Activated T-helper 1 cell treated with Interleukin-2 at 50 U/mL for 16 hours (primary cell): ENCODE measurements around the gene HEATR5A.
"Not testable (repeated sequence)": the region's sequence is repeated elsewhere in the genome, so short reads cannot be mapped to it uniquely, and the experiment has no call there.

ENCODE experiments used
- DNase-seq: peaks from one replicate; pipeline ENCODE4 v3.0.0-alpha.2; 2020; ENCODE audit warnings: low read depth

HEATR5A gene

GRCh38 chr14:31326111-31326510 is 94.2 kb downstream of the HEATR5A start:
- no peak for DNase-seq

- no peak for DNase-seq
These were observed 96.9 kb downstream of the HEATR5A start for GRCh38 chr14:31323419-31323818.

GRCh38 chr14:31320922-31321766 is 99.2 kb downstream of the HEATR5A start:
- no peak for DNase-seq

- DNase-seq, result no peak
These were observed 100.1 kb downstream of the HEATR5A start for GRCh38 chr14:31320216-31320615.

- DNase-seq, result no peak
These were observed 100.6 kb downstream of the HEATR5A start for GRCh38 chr14:31319701-31320100.

- DNase-seq, result no peak
These were observed 107.4 kb downstream of the HEATR5A start for GRCh38 chr14:31312934-31313333.

- not testable (repeated sequence) for DNase-seq
These were observed 108.0 kb downstream of the HEATR5A start for GRCh38 chr14:31312370-31312769.

- DNase-seq, result no peak
These were observed 112.7 kb downstream of the HEATR5A start for GRCh38 chr14:31307618-31308017.

- DNase-seq, result no peak
These were observed 113.2 kb downstream of the HEATR5A start for GRCh38 chr14:31307198-31307597.

- no peak for DNase-seq
These were observed 116.7 kb downstream of the HEATR5A start for GRCh38 chr14:31303654-31304053.

GRCh38 chr14:31300883-31301282 is 119.5 kb downstream of the HEATR5A start:
- DNase-seq, result no peak

- DNase-seq, result no peak
These were observed 120.1 kb downstream of the HEATR5A start for GRCh38 chr14:31300296-31300695.

- DNase-seq, result no peak
These were observed 122.5 kb downstream of the HEATR5A start for GRCh38 chr14:31297701-31298344.

GRCh38 chr14:31297112-31297511 is 123.2 kb downstream of the HEATR5A start:
- no peak for DNase-seq

- DNase-seq, result no peak
These were observed 125.5 kb downstream of the HEATR5A start for GRCh38 chr14:31294746-31295405.

GRCh38 chr14:31292937-31293616 is 127.3 kb downstream of the HEATR5A start:
- no peak for DNase-seq

GRCh38 chr14:31291210-31291609 is 129.1 kb downstream of the HEATR5A start:
- no peak for DNase-seq

- no peak for DNase-seq
These were observed 132.9 kb downstream of the HEATR5A start for GRCh38 chr14:31287294-31287972.

- no peak for DNase-seq
These were observed 133.7 kb downstream of the HEATR5A start for GRCh38 chr14:31286456-31287293.

GRCh38 chr14:31283578-31284252 is 136.6 kb downstream of the HEATR5A start:
- DNase-seq, result no peak
